GM13977 (cell line): Measurements from ENCODE around the gene AMER2.

Experiments used
- DNase-seq: peaks from one replicate; pipeline ENCODE4 v3.0.0; 2012; ENCODE audit warnings: low spot score
- CTCF ChIP-seq: IDR thresholded peaks from 2 replicates; pipeline ENCODE4 v1.5.1; 2012; ENCODE audit warnings: mild to moderate bottlenecking, control low read depth; ENCODE audit not compliant: insufficient read depth; ENCODE audit errors: extremely low read depth, missing control alignments
- in situ Hi-C: fragments of 300-500 bp; cut with MboI; formaldehyde crosslinking; loops from one replicate; pipeline ENCODE4 v1.12.0; 2022; ENCODE audit warnings: low sequenced_read_pairs, low pct_unique_long_range_greater_than_20kb, mixed read lengths, inconsistent platforms; ENCODE audit not compliant: unreplicated experiment

Gene AMER2

GRCh38 chr13:25187596-25187995, 15.5 kb upstream of the AMER2 start:
- TF ChIP-seq CTCF = no peak
- DNase-seq = no peak
- in situ Hi-C loops = no loop called here

- peak; percentile 43 for DNase-seq
- TF ChIP-seq CTCF = no peak
- in situ Hi-C loops = no loop called here
Observed at GRCh38 chr13:25186187-25186586, 14.1 kb upstream of the AMER2 start.

GRCh38 chr13:25181597-25181996, 9.5 kb upstream of the AMER2 start:
- TF ChIP-seq CTCF = no peak
- in situ Hi-C loops = no loop called here
- peak; percentile 44 for DNase-seq

- no peak for TF ChIP-seq CTCF
- DNase-seq = peak; percentile 60
- in situ Hi-C loops = no loop called here
Observed at GRCh38 chr13:25180775-25181537, 8.9 kb upstream of the AMER2 start.

GRCh38 chr13:25179832-25180774, 8.0 kb upstream of the AMER2 start:
- TF ChIP-seq CTCF = no peak
- in situ Hi-C loops = no loop called here
- no peak for DNase-seq

- TF ChIP-seq CTCF = no peak
- in situ Hi-C loops = no loop called here
- no peak for DNase-seq
Observed at GRCh38 chr13:25179011-25179410, 6.9 kb upstream of the AMER2 start.
